HG02610 (cell line): ENCODE measurements around the gene RIMBP2.

ENCODE experiments used
- ATAC-seq: cut with Tn5 transposase; IDR thresholded peaks from one replicate; pipeline ENCODE4 v1.9.1; 2021; ENCODE audit warnings: mild to moderate bottlenecking, moderate library complexity; ENCODE audit not compliant: unreplicated experiment

Gene RIMBP2

GRCh38 chr12:130683080-130683479 lies 33.0 kb downstream of the RIMBP2 start:
- no peak for ATAC-seq

DNA sequence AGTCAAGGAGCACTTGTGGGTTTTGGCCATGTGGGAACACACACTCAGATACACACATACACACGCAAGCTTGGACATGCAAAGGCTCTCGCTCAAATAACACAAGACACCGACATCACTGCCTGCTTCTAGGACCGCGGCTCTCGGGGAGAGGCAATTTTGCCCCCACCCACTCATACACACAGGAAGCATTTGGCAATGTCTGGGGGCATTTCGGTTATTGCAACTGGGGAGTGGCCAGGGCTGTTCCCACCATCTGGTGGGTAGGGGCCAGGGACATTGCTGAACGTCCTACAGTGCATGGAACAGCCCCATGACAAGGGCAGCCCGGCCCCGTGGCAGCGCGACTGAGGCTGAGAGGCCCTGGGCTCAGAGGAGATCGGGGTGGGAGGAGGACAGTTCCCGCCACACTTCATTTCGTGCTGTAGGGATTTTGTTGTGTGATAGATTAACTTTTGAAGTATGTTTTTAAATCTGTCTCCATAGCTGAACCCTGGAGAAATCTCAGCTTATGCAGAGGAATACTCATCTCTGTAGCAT lies 35.6 kb downstream of the RIMBP2 start:
- no peak for ATAC-seq

DNA sequence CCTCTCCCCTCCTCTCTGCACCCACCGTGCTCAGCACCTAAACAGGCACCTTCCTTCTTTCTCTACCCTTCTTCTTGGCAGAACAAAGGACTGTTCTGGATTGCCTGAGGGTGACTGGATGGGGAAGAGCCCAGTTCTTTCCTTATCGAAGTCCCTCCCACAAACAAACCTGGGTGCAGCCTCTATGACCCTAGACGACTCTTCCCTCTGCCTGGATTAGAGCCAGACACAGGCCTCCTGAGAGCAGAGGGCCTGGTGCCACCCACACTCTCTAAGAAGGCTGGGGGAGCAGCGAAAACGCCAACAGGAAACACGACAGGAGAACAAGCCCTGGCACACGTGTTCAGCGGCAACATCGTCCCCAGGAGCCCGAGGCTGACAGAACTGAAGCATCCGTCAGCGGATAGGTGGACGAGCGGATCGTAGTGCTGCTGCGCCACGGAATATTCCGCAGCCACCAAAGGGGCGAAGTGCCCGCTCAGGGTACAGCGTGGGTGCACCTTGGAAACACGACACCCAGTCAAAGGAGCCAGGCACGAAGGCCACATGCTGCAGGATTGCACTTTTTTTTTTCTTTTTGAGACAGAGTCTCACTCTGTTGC lies 38.0 kb downstream of the RIMBP2 start:
- no peak for ATAC-seq

DNA sequence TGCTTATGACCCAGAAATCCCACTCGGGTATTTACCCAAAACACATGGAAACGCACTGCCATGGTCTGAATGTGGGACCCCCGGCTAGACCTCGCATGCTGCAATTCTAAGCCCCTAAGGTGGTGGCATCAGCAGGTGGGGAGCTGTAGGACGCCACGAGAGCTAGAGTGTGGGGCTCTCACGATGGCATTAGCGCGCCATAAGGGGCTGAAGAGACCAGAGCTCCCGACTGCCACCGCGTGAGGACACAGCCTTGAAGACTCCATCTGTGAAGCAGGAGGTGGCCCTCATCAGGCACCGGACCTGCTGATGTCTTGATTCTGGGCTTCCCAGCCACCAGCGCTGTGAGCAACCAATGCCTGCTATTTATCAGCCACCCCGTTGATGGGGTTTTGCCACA lies 40.3 kb downstream of the RIMBP2 start:
- no peak for ATAC-seq

- no peak for ATAC-seq
Observed at GRCh38 chr12:130675121-130675520, 41.0 kb downstream of the RIMBP2 start.

DNA sequence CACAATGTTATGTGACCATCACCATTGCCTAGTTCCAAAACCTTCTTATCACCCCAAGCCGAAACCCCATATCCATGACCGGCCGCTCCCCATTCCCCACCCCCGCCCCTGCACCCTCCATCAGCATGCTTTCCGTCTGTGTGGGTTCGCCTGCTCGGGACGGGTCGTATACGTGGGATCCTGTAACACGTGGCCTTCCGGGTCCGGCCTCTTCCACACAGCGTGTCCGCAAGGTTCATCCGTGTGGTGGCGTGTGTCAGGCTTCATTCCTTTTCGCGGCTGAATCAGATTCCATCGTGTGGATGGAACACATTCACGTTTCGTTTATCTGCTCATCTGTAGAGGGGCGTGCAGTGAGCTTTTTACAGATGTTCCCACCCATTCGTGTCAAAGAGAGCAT lies 41.4 kb downstream of the RIMBP2 start:
- ATAC-seq = no peak

GRCh38 chr12:130673036-130673705 lies 42.9 kb downstream of the RIMBP2 start:
- no peak for ATAC-seq

GRCh38 chr12:130672089-130672820 lies 43.8 kb downstream of the RIMBP2 start:
- ATAC-seq = no peak

DNA sequence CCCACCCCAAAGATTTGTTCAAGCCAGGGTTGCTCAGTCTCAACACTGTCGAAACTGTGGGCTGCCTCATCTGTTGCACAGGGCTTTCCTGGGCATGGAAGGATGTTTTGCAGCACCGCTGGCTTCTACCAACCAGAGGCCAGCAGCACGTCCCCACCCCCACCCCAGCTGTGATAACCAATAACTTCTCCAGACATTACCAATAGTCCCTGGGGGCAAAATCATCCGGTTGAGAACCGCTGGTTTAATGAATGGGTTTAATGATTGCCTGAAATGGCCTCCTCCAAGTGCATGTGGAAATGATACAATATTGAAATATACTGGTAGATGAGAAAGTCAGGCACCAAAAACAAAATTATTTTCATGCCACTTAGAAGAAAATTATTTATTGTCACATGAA lies 44.5 kb downstream of the RIMBP2 start:
- no peak for ATAC-seq

DNA sequence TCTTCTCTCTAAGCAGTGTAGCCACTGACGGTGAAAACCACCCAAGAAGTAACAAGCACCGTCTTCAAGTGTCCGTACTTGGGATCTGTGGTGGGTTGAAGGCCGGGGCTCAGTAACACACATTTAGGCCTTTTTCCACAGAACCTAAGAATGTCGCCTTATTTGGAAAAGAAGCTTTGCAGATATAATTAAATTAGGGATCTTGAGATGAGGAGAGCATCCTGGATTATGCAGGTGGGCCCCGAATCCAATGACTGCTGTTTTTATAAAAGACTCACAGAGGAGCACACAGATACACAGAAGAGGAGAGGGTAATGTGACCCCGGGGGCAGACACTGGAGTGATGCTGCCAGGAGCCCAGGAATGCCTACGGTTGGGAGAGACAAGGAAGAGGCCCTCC lies 46.3 kb downstream of the RIMBP2 start:
- ATAC-seq = no peak

DNA sequence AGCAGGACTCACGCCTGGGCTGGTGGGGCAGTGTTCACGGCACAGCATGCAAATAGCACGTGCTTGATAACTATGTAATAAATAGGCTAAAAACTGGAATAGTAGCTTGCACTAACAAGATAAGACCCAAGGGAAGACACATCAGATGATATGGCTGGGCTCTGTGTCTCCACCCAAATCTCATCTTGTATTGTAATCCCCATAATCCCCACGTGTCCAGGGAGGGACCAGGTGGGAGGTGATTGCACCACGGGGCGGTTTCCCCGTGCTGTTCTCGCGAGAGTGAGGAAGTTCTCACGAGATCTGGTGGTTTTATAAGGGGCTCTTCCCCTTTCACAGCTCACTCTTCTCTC lies 46.9 kb downstream of the RIMBP2 start:
- no peak for ATAC-seq

GRCh38 chr12:130668286-130669204 lies 47.6 kb downstream of the RIMBP2 start:
- ATAC-seq = no peak

DNA sequence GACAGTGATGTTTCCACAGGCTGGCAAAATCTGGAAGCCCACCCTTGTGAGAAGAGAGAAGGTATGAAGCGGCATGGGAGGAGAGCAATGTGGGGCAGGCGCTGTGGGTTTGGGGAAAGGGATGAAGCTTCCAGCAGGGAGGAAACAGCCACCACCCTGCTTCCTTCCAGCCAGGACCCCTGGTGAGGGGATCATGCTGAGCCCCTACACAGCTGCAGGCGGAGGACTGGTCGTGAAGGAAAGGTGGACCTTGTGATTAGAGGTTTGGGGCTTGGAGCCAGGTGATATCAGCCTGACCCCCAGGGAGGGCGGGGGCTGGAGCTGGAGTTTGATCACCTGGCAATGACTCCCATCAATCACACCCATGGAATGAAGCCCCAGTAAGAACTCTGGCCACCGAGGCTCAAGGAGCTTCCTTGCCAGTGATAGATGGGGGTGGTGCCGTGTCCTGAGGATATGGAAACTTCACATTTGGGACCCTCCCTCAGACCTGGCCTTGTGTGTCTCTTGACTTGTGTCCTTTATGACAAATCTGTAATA lies 48.6 kb downstream of the RIMBP2 start:
- ATAC-seq = no peak

DNA sequence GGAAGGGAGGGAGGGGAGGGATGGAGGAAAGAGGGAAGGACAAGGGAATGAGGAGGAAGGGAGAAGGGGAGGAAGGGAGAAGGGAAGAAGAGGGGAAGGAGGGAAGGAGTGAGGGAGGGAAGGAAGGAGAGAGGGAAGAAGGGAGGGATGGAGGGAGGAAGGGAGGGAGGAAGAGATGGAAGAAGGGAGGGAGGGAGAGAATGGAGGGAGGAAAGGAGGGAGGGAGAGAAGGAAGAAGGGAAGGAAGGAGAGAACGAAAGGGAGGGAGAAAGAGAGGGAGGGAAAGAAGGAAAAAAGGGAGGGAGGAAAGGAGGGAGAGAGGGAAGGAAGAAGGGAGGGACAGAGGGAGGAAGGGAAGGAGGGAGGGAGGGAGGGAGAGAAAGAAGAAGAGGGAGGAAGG lies 49.5 kb downstream of the RIMBP2 start:
- no peak for ATAC-seq

DNA sequence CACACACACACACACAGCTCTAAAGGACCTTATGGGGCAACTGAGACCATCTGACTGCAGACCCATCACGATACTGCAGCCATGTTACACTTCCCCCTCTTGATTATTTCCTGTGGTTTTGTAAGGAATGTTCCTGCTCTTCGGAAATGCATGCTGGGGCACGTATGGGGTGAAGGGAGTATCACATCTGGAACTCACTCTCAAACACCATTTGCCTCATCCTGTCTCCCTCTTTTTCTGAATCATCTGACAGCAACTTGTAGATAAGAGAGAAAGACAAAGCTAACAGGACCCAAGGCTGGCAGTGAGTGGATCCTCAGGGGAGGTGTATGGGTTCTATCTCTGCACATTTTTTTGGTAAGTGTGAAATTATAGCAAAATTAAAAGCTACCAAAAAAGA lies 50.3 kb downstream of the RIMBP2 start:
- ATAC-seq = no peak

GRCh38 chr12:130664772-130665171 lies 51.3 kb downstream of the RIMBP2 start:
- ATAC-seq = no peak

GRCh38 chr12:130664252-130664651 lies 51.8 kb downstream of the RIMBP2 start:
- ATAC-seq = no peak

DNA sequence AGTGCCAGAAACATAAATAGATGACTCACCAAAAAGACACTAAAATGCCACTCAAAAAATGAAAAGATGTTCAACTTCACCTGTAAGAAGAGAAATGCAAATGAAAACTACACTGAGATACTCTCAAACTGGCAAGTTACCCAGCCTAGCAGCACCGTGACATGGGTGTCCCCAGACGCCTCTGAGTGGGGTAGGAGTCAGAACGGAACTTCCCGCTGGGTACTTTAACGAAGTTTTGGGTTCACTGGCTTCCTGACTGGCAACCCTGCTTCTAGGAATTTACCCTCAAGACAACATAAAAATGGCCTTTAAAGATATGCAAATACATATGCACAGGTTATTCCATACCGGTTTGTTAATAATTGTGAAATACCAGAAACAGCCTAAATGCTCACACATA lies 52.6 kb downstream of the RIMBP2 start:
- ATAC-seq = no peak

DNA sequence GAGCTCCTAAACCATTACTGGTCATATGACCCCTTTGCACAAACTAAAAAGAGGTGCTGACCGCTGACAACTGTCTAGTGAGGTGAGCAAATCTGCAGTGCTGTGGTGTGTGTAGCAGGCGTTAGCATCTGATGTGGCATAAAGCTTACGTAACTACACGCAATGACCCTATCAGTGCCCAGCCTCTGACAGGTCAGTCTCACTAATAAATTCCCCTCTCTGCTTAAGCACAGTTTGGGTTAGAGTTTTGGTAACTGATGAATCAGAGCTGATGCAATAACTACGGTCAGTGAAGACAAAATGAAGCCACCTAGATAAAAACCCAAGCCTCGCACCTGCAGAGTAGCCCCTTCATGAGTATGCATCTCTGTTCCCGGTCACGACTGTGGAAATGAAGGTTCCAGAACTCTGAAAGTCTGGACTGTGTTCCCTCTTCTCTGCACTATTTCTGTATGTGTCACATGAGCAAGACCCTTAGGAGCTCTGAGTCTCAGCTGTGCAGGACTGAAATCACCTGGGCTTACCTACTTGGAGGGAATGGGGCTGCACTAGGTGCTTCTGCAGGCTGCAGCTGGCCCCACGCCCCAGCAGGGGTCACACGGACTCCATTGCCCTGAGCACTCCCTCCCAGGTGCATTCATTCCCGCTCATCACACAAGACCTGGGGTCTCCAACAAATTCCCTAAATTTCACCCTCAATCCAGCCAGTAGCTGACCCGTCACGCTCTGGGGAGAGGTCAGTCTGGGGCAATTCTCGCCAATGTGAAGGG lies 54.4 kb downstream of the RIMBP2 start:
- ATAC-seq = no peak

GRCh38 chr12:130661059-130661458 lies 55.0 kb downstream of the RIMBP2 start:
- ATAC-seq = no peak
